K562 (cell line): Measurements from ENCODE around the gene LIN28A. TPM values are rescaled to one million over a fixed set of nuclear protein-coding genes. Genes with fewer than 3 reads are reported as not detected.

Source experiments
- ATAC-seq: fragments of 200-7000 bp; cut with Tn5 transposase; 3 replicates; pipeline ENCODE4 v1.9.1; 2020; ENCODE audit warnings: moderate library complexity
- BruUV-seq: library from RNA; stranded (reverse); fragments of 400-500 nt; replicated peaks from 2 replicates; lab custom pipeline; 2021; lab: Mats Ljungman, UMichigan
- CTCF ChIA-PET: fragments of 300-600 bp; formaldehyde crosslinking; extraction: SDS; loops from one replicate; lab custom pipeline; 2021; ENCODE audit warnings: low intra/inter-chr PET ratio; lab: Yijun Ruan, JAX
- POLR2A ChIA-PET: fragments of 300-600, 350-650 bp; sonication (Branson Sonifier 250); formaldehyde crosslinking; extraction: SDS; loops from one replicate; lab custom pipeline; 2021; ENCODE audit warnings: antibody characterized with exemption, inconsistent platforms; lab: Yijun Ruan, JAX
- DNase-seq, 4 experiments: peaks; one replicate each; pipeline versions ENCODE4 v3.0.0 to v3.0.0-alpha.2; 2011 to 2018; ENCODE audit warnings: low spot score in 3 of 4, mixed read lengths in 3 of 4; ENCODE audit errors: extremely low read depth in 1 of 4
- FAIRE-seq: peaks from 2 replicates; lab custom pipeline; 2011; peaks lifted over from hg19 to GRCh38; lab: Jason Lieb, UNC
- H2AFZ ChIP-seq: 2 replicates; pipeline ENCODE4 v1.6.0; 2011; ENCODE audit warnings: low read depth, low read length, control low read depth, inconsistent platforms
- H3K27ac ChIP-seq: fragments of 200-600 bp; 3 replicates; pipeline ENCODE4 v1.8.0; 2011; ENCODE audit warnings: low read depth, mild to moderate bottlenecking, control low read depth, inconsistent platforms, low read length, moderate library complexity, mixed read lengths; ENCODE audit errors: extremely low read depth
- H3K27me3 ChIP-seq, 2 experiments: fragments of 300-600 bp in 1 of 2; 2 replicates in 1 of 2; 3 replicates in 1 of 2; pipeline versions ENCODE4 v1.6.0 to v1.8.0; 2011; ENCODE audit warnings: inconsistent platforms in 2 of 2, low read length in 2 of 2, mild to moderate bottlenecking in 1 of 2, mixed read lengths in 1 of 2, moderate library complexity in 1 of 2; ENCODE audit not compliant: control insufficient read depth in 2 of 2, insufficient read depth in 2 of 2
- H3K36me3 ChIP-seq: fragments of 300-600 bp; 3 replicates; pipeline ENCODE4 v1.8.0; 2011; ENCODE audit warnings: mild to moderate bottlenecking, low read length, inconsistent platforms; ENCODE audit not compliant: control insufficient read depth, insufficient read depth
- H3K4me1 ChIP-seq, 2 experiments: fragments of 200-600 bp in 1 of 2; replicated peaks in 1 of 2; 2 replicates in 1 of 2; 3 replicates in 1 of 2; pipeline versions ENCODE4 v1.5.1 to v1.8.0; 2011; ENCODE audit warnings: inconsistent platforms in 2 of 2, low read length in 2 of 2, mild to moderate bottlenecking in 1 of 2, mixed read lengths in 1 of 2, moderate library complexity in 1 of 2; ENCODE audit not compliant: control insufficient read depth in 2 of 2, insufficient read depth in 2 of 2
- H3K4me2 ChIP-seq: 2 replicates; pipeline ENCODE4 v1.6.1; 2011; ENCODE audit warnings: low read length, control low read depth, inconsistent platforms, mixed read lengths; ENCODE audit not compliant: insufficient read depth
- H3K4me3 ChIP-seq: fragments of 200-600 bp; sonication (generic), shearing (Covaris generic); 2 replicates; pipeline ENCODE4 v1.5.1; 2016; ENCODE audit warnings: control low read depth, inconsistent platforms
- H3K79me2 ChIP-seq: fragments of 200-600 bp; 3 replicates; pipeline ENCODE4 v1.8.0; 2011; ENCODE audit warnings: low read length, inconsistent platforms; ENCODE audit not compliant: control insufficient read depth, insufficient read depth
- H3K9ac ChIP-seq, 2 experiments: 2 replicates each; pipeline versions ENCODE4 v1.6.0 to v1.6.1; 2011; ENCODE audit warnings: low read depth in 2 of 2, low read length in 2 of 2, control low read depth in 1 of 2, inconsistent platforms in 1 of 2, mild to moderate bottlenecking in 1 of 2, mixed read lengths in 1 of 2; ENCODE audit not compliant: insufficient read depth in 1 of 2
- H3K9me1 ChIP-seq: one replicate; pipeline ENCODE4 v1.6.0; 2011; ENCODE audit warnings: inconsistent platforms, mild to moderate bottlenecking, low read length, moderate library complexity; ENCODE audit not compliant: control insufficient read depth, insufficient read depth
- H3K9me3 ChIP-seq: replicated peaks from 2 replicates; pipeline ENCODE4 v1.5.1; 2011; ENCODE audit warnings: low read depth, low read length, inconsistent platforms; ENCODE audit not compliant: control insufficient read depth, insufficient read depth
- H4K20me1 ChIP-seq: replicated peaks from 2 replicates; pipeline ENCODE4 v1.6.1; 2011; ENCODE audit warnings: low read length, inconsistent platforms, mixed read lengths; ENCODE audit not compliant: control insufficient read depth, insufficient read depth
- CHD4 ChIP-seq: fragments of 200-600 bp; sonication (generic); IDR thresholded peaks from 3 replicates; pipeline ENCODE4 v1.6.1; 2012; ENCODE audit warnings: low read depth, mild to moderate bottlenecking, mixed read lengths, low read length, inconsistent platforms; ENCODE audit not compliant: insufficient read depth, insufficient replicate concordance, poor library complexity, severe bottlenecking
- FOSL1 ChIP-seq: fragments of 200-800 bp; sonication (Bioruptor generic); conservative IDR thresholded peaks from 2 replicates; pipeline ENCODE4 v1.6.1; 2016; ENCODE audit warnings: missing genetic modification characterization, missing compliant biosample characterization
- JUND ChIP-seq, 2 experiments: IDR thresholded peaks; 2 replicates in 1 of 2; 3 replicates in 1 of 2; pipeline ENCODE4 v1.6.1; 2011; ENCODE audit warnings: borderline replicate concordance in 2 of 2, low read depth in 2 of 2, low read length in 2 of 2, improper control_type of control experiment in 1 of 2, missing biosample characterization in 1 of 2, missing genetic modification characterization in 1 of 2, missing genetic modification reagents in 1 of 2
- WGBS: fragments of 100-300 bp; shearing (Covaris generic); methylation state at CpG from one replicate; pipeline ENCODE4 v1.1.6; 2016; ENCODE audit warnings: low coverage, mixed read lengths; ENCODE audit not compliant: insufficient coverage; ENCODE audit errors: missing lambda C conversion rate; 5-methylcytosine and 5-hydroxymethylcytosine counted together
- in situ Hi-C: fragments of 300-500 bp; cut with MboI; formaldehyde crosslinking; loops from 4 replicates; pipeline ENCODE4 v1.15.0; 2018; ENCODE audit warnings: inconsistent platforms, mixed read lengths
- intact Hi-C: fragments of 100-400 bp; cut with micrococcal nuclease; formaldehyde crosslinking; loops from 2 replicates; pipeline ENCODE4 v1.14.2; 2022
- polyA plus RNA-seq, 8 experiments: library from polyadenylated mRNA; depleted of rRNA in 4 of 8; stranded (reverse) in 5 of 8; unstranded in 3 of 8; fragments of >200 nt; fragmentation: Nextera tagmentation in 2 of 8; fragmentation: Illumina TruSeq in 1 of 8; extraction: Ambion mirVana in 2 of 8; extraction: Trizol in 1 of 8; gene quantifications; 2 replicates each; pipeline versions ENCODE4 v1.2.1 to v1.2.3, GENCODE V29; 2011 to 2014; ENCODE audit warnings: inconsistent platforms in 1 of 8, missing spikeins in 1 of 8
- total RNA-seq, 7 experiments: library from RNA; depleted of rRNA in 6 of 7; stranded (reverse); fragments of >200 nt in 6 of 7; fragmentation: Illumina TruSeq in 2 of 7; extraction: Trizol in 2 of 7; gene quantifications; 2 replicates each; pipeline versions ENCODE4 v1.2.1 to v1.2.3, GENCODE V29; 2011 to 2021; ENCODE audit warnings: low replicate concordance in 1 of 7
- TF ChIP-seq, protein P1 (sequence below), 2 experiments: fragments of 450-650 bp in 1 of 2; sonication (generic) in 1 of 2; formaldehyde crosslinking in 1 of 2; IDR thresholded peaks in 1 of 2; conservative IDR thresholded peaks in 1 of 2; 2 replicates each; pipeline versions ENCODE4 v1.6.1 to v1.8.1; 2016 to 2023; ENCODE audit warnings: mild to moderate bottlenecking in 2 of 2, moderate library complexity in 2 of 2, inconsistent platforms in 1 of 2, missing genetic modification reagents in 1 of 2

LIN28A gene
- total and polyA plus RNA-seq, 9 of the 15 experiments (the other 6 are each of a cell fraction or from before 2014, with no cell fraction given) = 0.80 to 5.4 (median 3.9) TPM

GRCh38 chr1:26372039-26372438 lies 38.6 kb upstream of the LIN28A start:
- Histone ChIP-seq H3K27ac (no peak overlapping the region), H3K9me3 (peaks cover 4% of the 10 kb centered on the region; the same call in 1 of the 2 replicates), H4K20me1 (no peaks in the 10 kb centered on the region), H3K9me1 (no peaks in the 10 kb centered on the region), H3K4me2 (no peak overlapping the region), H3K4me1 (peaks cover 14 to 18% of the 10 kb centered on the region in 2 experiments), H3K36me3 (no peaks in the 10 kb centered on the region), H2AFZ (no peak overlapping the region), H3K9ac (peak overlapping the region in 1 of 2 experiments; percentile 28; a peak in 1 of 4 replicates), H3K27me3 (no peaks in the 10 kb centered on the region), H3K4me3 (no peak overlapping the region), H3K79me2 (no peaks in the 10 kb centered on the region)
- WGBS = 67% methylated on average over 5 of the region's 5 CpGs
- POLR2A ChIA-PET = no interaction called here
- CTCF ChIA-PET = interaction anchor here (0.6 kb wide), 1 partner anchor 204 kb away, joined by 3 read pairs; no protein-coding TSS in a partner anchor
- DNase-seq (no peak), ATAC-seq (no peak), FAIRE-seq (no peak)
- TF ChIP-seq JUND (IDR thresholded peaks at IDR 0.05; ENCODE audit: borderline replicate concordance, low read depth, low read length) (peak; percentile 13; the same call in 1 of the 2 replicates), JUND (tag; IDR thresholded peaks at IDR 0.05; ENCODE audit: borderline replicate concordance, low read depth, low read length) (no peak), FOSL1 (peak; percentile 59), CHD4 (no peak)
- TF ChIP-seq, protein P1, sequence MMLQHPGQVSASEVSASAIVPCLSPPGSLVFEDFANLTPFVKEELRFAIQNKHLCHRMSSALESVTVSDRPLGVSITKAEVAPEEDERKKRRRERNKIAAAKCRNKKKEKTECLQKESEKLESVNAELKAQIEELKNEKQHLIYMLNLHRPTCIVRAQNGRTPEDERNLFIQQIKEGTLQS (IDR thresholded peaks at IDR 0.05) = peak; percentile 34; the same call in 1 of the 2 replicates
- TF ChIP-seq, protein P1 (CRISPR knock-in tag; conservative IDR thresholded peaks at IDR 0.05) = no peak
- BruUV-seq = no TSS peak
- intact Hi-C loops = no loop called here
- in situ Hi-C loops = no loop called here
